Liver (tissue), 9 donors: Measurements from ENCODE around the gene AATF. TPM values are rescaled to one million over a fixed set of nuclear protein-coding genes. Genes with fewer than 3 reads are reported as not detected.

ENCODE experiments used
- DNase-seq: peaks from one replicate; pipeline ENCODE4 v3.0.0-alpha.2; 2017; ENCODE audit warnings: low spot score
- H3K27ac ChIP-seq, 2 donors: one replicate each; pipeline ENCODE4 v1.7.0; 2013; ENCODE audit warnings: inconsistent platforms in 2 of 2, low read length in 2 of 2, control low read depth in 1 of 2, low read depth in 1 of 2, mild to moderate bottlenecking in 1 of 2
- H3K27me3 ChIP-seq, 4 donors: one replicate each; pipeline versions ENCODE4 v1.6.1 to v1.7.0; 2013; ENCODE audit warnings: low read length in 3 of 4, inconsistent platforms in 1 of 4, mild to moderate bottlenecking in 1 of 4, moderate library complexity in 1 of 4; ENCODE audit not compliant: control insufficient read depth in 4 of 4, insufficient read depth in 4 of 4
- H3K36me3 ChIP-seq, 4 donors: one replicate each; pipeline versions ENCODE4 v1.6.1 to v1.7.0; 2013; ENCODE audit warnings: low read length in 3 of 4, mild to moderate bottlenecking in 3 of 4, low read depth in 1 of 4, moderate library complexity in 1 of 4; ENCODE audit not compliant: control insufficient read depth in 4 of 4, insufficient read depth in 3 of 4
- H3K4me1 ChIP-seq, 4 donors: one replicate each; pipeline versions ENCODE4 v1.6.1 to v1.7.0; 2013; ENCODE audit warnings: low read length in 3 of 4, mild to moderate bottlenecking in 3 of 4, moderate library complexity in 1 of 4; ENCODE audit not compliant: control insufficient read depth in 4 of 4, insufficient read depth in 4 of 4
- H3K4me3 ChIP-seq, 3 donors: one replicate each; pipeline versions ENCODE4 v1.6.1 to v1.7.0; 2013; ENCODE audit warnings: low read length in 3 of 3, control low read depth in 1 of 3, low read depth in 1 of 3, mild to moderate bottlenecking in 1 of 3
- H3K9ac ChIP-seq, 2 donors: one replicate each; pipeline ENCODE4 v1.7.0; 2013; ENCODE audit warnings: low read length in 2 of 2, mild to moderate bottlenecking in 2 of 2, moderate library complexity in 2 of 2, control low read depth in 1 of 2, low read depth in 1 of 2
- H3K9me3 ChIP-seq, 4 donors: one replicate each; pipeline versions ENCODE4 v1.6.1 to v1.7.0; 2013; ENCODE audit warnings: low read length in 3 of 4; ENCODE audit not compliant: control insufficient read depth in 4 of 4
- FOXA1 ChIP-seq: IDR thresholded peaks from 2 replicates; pipeline ENCODE4 v1.6.1; 2016; ENCODE audit warnings: antibody characterized with exemption
- FOXA2 ChIP-seq: IDR thresholded peaks from 2 replicates; pipeline ENCODE4 v1.6.1; 2016; ENCODE audit warnings: antibody characterized with exemption
- GABPA ChIP-seq, 2 donors: IDR thresholded peaks in 1 of 2; conservative IDR thresholded peaks in 1 of 2; 2 replicates each; pipeline ENCODE4 v1.6.1; 2016; ENCODE audit warnings: antibody characterized with exemption in 2 of 2, mild to moderate bottlenecking in 1 of 2, moderate library complexity in 1 of 2
- HNF4A ChIP-seq, 2 donors: conservative IDR thresholded peaks; 2 replicates each; pipeline ENCODE4 v1.6.1; 2016; ENCODE audit warnings: antibody characterized with exemption in 2 of 2, mild to moderate bottlenecking in 2 of 2
- HNF4G ChIP-seq: IDR thresholded peaks from 2 replicates; pipeline ENCODE4 v1.6.1; 2016; ENCODE audit warnings: antibody characterized with exemption
- JUND ChIP-seq, 2 donors: IDR thresholded peaks; 2 replicates each; pipeline ENCODE4 v1.6.1; 2016; ENCODE audit warnings: antibody characterized with exemption in 2 of 2
- NR2F2 ChIP-seq: IDR thresholded peaks from 2 replicates; pipeline ENCODE4 v1.6.1; 2016; ENCODE audit warnings: antibody characterized with exemption
- RAD21 ChIP-seq, 2 donors: IDR thresholded peaks; 2 replicates each; pipeline ENCODE4 v1.6.1; 2016; ENCODE audit warnings: antibody characterized with exemption in 2 of 2, mild to moderate bottlenecking in 2 of 2
- RXRA ChIP-seq, 2 donors: IDR thresholded peaks; 2 replicates each; pipeline ENCODE4 v1.6.1; 2017 to 2018; ENCODE audit warnings: antibody characterized with exemption in 2 of 2, mild to moderate bottlenecking in 1 of 2
- SP1 ChIP-seq: IDR thresholded peaks from 2 replicates; pipeline ENCODE4 v1.6.1; 2018; ENCODE audit warnings: antibody characterized with exemption, mild to moderate bottlenecking
- TAF1 ChIP-seq: conservative IDR thresholded peaks from 2 replicates; pipeline ENCODE4 v1.6.1; 2016; ENCODE audit warnings: antibody characterized with exemption, mild to moderate bottlenecking
- WGBS: extraction: QIAGEN DNeasy Blood & Tissue Kit; methylation state at CpG from one replicate; pipeline ENCODE4 v1.1.7; 2013; 5-methylcytosine and 5-hydroxymethylcytosine counted together
- polyA plus RNA-seq, 2 donors: library from polyadenylated mRNA; stranded (reverse) in 1 of 2; unstranded in 1 of 2; fragments of 200-250 nt in 1 of 2; fragments of >200 nt in 1 of 2; fragmentation: Nextera tagmentation in 1 of 2; extraction: Ambion mirVana in 1 of 2; gene quantifications; one replicate each; pipeline versions ENCODE4 v1.2.1 to v1.2.3, GENCODE V29; 2013 to 2015
- total RNA-seq, 2 donors: library from RNA; depleted of rRNA; stranded (reverse); fragments of >200 nt; gene quantifications; one replicate each; pipeline ENCODE4 v1.2.3, GENCODE V29; 2014
- TF ChIP-seq, protein P1 (sequence below): IDR thresholded peaks from 2 replicates; pipeline ENCODE4 v1.6.1; 2016; ENCODE audit warnings: antibody characterized with exemption, mild to moderate bottlenecking
- TF ChIP-seq, protein P2 (sequence below): fragments of 150-350 bp; IDR thresholded peaks from 2 replicates; pipeline ENCODE4 v1.5.1; 2017; ENCODE audit warnings: improper control_type of control experiment, low read depth, low read length; ENCODE audit not compliant: missing input control
- TF ChIP-seq, protein P3 (sequence below): IDR thresholded peaks from 2 replicates; pipeline ENCODE4 v1.6.1; 2016; ENCODE audit warnings: antibody characterized with exemption
- TF ChIP-seq, protein P4 (sequence below): IDR thresholded peaks from 2 replicates; pipeline ENCODE4 v1.6.1; 2016; ENCODE audit warnings: antibody characterized with exemption
- TF ChIP-seq, protein P5 (sequence below): IDR thresholded peaks from 2 replicates; pipeline ENCODE4 v1.6.1; 2016; ENCODE audit warnings: antibody characterized with exemption
- donor health status: healthy.
- donor health status: healthy.
- donor health status: healthy.
- donor health status: healthy.
- donor health status: healthy.

Gene AATF
- total and polyA plus RNA-seq, 4 donors: 10.8 to 16.9 (median 13.4) TPM

DNA sequence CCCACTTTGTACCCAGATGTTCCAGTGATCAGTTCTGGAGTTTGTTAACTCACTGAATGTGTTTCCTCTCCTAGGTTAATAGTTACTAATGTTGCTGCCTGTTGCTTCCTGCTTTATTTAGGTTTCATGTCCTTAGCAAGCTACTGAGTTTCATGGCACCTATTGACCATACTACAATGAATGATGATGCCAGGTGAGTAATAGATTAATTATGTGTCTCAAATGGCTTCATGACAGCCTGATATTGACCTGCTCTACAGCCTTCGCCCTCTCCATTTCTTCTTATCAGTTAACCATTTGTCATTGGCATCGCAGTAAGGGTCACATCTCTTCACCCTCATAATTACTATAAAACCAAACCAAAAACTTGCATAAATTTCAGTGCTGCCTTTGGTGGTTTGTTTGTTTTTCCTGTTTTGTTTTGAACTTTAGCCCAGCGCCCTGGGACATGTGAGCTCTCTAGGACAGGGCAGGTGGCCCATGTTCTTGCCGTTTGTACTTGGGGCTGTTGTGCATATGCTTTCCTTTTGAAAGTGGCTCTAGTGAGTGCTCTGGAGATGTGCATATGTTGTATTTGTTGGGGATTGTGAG, 82.8 kb downstream of the AATF start (continued):
- TF ChIP-seq, protein P1, sequence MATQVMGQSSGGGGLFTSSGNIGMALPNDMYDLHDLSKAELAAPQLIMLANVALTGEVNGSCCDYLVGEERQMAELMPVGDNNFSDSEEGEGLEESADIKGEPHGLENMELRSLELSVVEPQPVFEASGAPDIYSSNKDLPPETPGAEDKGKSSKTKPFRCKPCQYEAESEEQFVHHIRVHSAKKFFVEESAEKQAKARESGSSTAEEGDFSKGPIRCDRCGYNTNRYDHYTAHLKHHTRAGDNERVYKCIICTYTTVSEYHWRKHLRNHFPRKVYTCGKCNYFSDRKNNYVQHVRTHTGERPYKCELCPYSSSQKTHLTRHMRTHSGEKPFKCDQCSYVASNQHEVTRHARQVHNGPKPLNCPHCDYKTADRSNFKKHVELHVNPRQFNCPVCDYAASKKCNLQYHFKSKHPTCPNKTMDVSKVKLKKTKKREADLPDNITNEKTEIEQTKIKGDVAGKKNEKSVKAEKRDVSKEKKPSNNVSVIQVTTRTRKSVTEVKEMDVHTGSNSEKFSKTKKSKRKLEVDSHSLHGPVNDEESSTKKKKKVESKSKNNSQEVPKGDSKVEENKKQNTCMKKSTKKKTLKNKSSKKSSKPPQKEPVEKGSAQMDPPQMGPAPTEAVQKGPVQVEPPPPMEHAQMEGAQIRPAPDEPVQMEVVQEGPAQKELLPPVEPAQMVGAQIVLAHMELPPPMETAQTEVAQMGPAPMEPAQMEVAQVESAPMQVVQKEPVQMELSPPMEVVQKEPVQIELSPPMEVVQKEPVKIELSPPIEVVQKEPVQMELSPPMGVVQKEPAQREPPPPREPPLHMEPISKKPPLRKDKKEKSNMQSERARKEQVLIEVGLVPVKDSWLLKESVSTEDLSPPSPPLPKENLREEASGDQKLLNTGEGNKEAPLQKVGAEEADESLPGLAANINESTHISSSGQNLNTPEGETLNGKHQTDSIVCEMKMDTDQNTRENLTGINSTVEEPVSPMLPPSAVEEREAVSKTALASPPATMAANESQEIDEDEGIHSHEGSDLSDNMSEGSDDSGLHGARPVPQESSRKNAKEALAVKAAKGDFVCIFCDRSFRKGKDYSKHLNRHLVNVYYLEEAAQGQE: no peak

DNA sequence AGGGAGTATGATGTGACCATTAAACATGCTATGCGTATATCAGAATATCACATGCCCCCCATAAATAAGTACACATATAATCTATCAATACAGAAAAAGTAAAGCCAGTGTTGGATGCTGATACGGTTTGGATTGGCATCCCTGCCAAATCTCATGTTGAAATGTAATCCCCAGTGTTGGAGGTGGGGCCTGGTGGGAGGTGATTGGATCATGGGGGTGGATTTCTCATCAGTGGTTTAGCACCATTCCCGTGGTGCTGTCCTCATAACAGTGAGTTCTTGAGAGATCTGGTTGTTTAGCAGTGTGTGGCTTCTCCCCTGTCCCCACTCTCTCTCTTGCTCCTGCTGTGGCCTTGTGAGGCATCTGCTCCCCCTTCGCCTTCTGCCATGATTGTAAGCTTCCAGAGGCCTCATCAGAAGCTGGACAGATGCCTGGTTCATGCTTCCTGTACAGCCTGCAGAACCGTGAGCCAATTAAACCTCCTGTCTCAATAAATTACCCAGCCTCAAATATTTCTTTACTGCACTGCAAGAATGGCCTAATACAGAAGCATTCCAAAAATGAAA, 88.9 kb downstream of the AATF start:
- peaks cover 0 to 3% (median under 1%) of the 10 kb centered on the region in 4 donors for H3K36me3 ChIP-seq
- H3K27me3 ChIP-seq: no peaks in the 10 kb centered on the region
- no peaks in the 10 kb centered on the region for H3K4me1 ChIP-seq
- WGBS: 88% methylated on average over 5 of the region's 5 CpGs
- no peak for TF ChIP-seq JUND (IDR thresholded peaks at IDR 0.05)
- TF ChIP-seq RAD21 (IDR thresholded peaks at IDR 0.05): no peak
- TF ChIP-seq FOXA1: no peak
- TF ChIP-seq, protein P2, sequence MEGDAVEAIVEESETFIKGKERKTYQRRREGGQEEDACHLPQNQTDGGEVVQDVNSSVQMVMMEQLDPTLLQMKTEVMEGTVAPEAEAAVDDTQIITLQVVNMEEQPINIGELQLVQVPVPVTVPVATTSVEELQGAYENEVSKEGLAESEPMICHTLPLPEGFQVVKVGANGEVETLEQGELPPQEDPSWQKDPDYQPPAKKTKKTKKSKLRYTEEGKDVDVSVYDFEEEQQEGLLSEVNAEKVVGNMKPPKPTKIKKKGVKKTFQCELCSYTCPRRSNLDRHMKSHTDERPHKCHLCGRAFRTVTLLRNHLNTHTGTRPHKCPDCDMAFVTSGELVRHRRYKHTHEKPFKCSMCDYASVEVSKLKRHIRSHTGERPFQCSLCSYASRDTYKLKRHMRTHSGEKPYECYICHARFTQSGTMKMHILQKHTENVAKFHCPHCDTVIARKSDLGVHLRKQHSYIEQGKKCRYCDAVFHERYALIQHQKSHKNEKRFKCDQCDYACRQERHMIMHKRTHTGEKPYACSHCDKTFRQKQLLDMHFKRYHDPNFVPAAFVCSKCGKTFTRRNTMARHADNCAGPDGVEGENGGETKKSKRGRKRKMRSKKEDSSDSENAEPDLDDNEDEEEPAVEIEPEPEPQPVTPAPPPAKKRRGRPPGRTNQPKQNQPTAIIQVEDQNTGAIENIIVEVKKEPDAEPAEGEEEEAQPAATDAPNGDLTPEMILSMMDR: no peak
- TF ChIP-seq NR2F2: no peak
- no peak for TF ChIP-seq GABPA (IDR thresholded peaks at IDR 0.05 in 1 of 2, conservative IDR thresholded peaks at IDR 0.05 in 1 of 2)
- TF ChIP-seq HNF4A (conservative IDR thresholded peaks at IDR 0.05): no peak
- TF ChIP-seq, protein P1: no peak
- TF ChIP-seq, protein P3, sequence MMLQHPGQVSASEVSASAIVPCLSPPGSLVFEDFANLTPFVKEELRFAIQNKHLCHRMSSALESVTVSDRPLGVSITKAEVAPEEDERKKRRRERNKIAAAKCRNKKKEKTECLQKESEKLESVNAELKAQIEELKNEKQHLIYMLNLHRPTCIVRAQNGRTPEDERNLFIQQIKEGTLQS: no peak
- TF ChIP-seq, protein P4, sequence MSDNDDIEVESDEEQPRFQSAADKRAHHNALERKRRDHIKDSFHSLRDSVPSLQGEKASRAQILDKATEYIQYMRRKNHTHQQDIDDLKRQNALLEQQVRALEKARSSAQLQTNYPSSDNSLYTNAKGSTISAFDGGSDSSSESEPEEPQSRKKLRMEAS: no peak
- TF ChIP-seq TAF1: no peak
- TF ChIP-seq RXRA (IDR thresholded peaks at IDR 0.05): no peak
- no peak for TF ChIP-seq FOXA2
- TF ChIP-seq HNF4G: no peak
- TF ChIP-seq, protein P5, sequence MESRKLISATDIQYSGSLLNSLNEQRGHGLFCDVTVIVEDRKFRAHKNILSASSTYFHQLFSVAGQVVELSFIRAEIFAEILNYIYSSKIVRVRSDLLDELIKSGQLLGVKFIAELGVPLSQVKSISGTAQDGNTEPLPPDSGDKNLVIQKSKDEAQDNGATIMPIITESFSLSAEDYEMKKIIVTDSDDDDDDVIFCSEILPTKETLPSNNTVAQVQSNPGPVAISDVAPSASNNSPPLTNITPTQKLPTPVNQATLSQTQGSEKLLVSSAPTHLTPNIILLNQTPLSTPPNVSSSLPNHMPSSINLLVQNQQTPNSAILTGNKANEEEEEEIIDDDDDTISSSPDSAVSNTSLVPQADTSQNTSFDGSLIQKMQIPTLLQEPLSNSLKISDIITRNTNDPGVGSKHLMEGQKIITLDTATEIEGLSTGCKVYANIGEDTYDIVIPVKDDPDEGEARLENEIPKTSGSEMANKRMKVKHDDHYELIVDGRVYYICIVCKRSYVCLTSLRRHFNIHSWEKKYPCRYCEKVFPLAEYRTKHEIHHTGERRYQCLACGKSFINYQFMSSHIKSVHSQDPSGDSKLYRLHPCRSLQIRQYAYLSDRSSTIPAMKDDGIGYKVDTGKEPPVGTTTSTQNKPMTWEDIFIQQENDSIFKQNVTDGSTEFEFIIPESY: no peak
- TF ChIP-seq SP1: no peak
- H3K4me3 ChIP-seq: no peak overlapping the region
- no peak overlapping the region for H3K27ac ChIP-seq
- H3K9ac ChIP-seq: no peak overlapping the region
- no peak for DNase-seq
- H3K9me3 ChIP-seq: no peaks in the 10 kb centered on the region
